Esophagus squamous epithelium (tissue), 5 donors: ENCODE measurements around the gene BTG2. TPM values are rescaled to one million over a fixed set of nuclear protein-coding genes. Genes with fewer than 3 reads are reported as not detected.

Experiments
- DNase-seq: peaks from one replicate; lab custom pipeline; 2025; lab: John Stamatoyannopoulos, UW
- H3K27ac ChIP-seq, 4 donors: fragments of 200-600 bp; sonication (generic); one replicate each; pipeline ENCODE4 v1.5.1; 2016 to 2019; ENCODE audit warnings: mild to moderate bottlenecking in 1 of 4
- H3K27me3 ChIP-seq, 4 donors: fragments of 200-600 bp; sonication (generic); 1 replicate in 3 of 4; 2 replicates in 1 of 4; pipeline versions ENCODE4 v1.5.1 to v1.6.0; 2017 to 2021; ENCODE audit warnings: antibody characterized with exemption in 1 of 4
- H3K36me3 ChIP-seq, 3 donors: fragments of 200-600 bp; sonication (generic); one replicate each; pipeline ENCODE4 v1.5.1; 2016 to 2019
- H3K4me1 ChIP-seq, 3 donors: fragments of 200-600 bp; sonication (generic); one replicate each; pipeline ENCODE4 v1.5.1; 2017 to 2019
- H3K4me3 ChIP-seq, 4 donors: fragments of 200-600 bp; sonication (generic); 1 replicate in 3 of 4; 2 replicates in 1 of 4; pipeline ENCODE4 v1.5.1; 2016 to 2019; ENCODE audit warnings: mild to moderate bottlenecking in 2 of 4, moderate library complexity in 1 of 4
- H3K9me3 ChIP-seq, 3 donors: fragments of 200-600 bp; sonication (generic); one replicate each; pipeline ENCODE4 v1.5.1; 2016 to 2019
- CTCF ChIP-seq, 6 experiments: fragments of 450-650 bp in 4 of 6; fragments of 200-600 bp in 2 of 6; sonication (generic) in 2 of 6; IDR thresholded peaks; one replicate each; pipeline ENCODE4 v1.5.1; 2016 to 2019; ENCODE audit warnings: antibody characterized with exemption in 6 of 6, mild to moderate bottlenecking in 4 of 6, moderate library complexity in 4 of 6
- POLR2A ChIP-seq, 4 donors: fragments of 450-650 bp; IDR thresholded peaks; one replicate each; pipeline ENCODE4 v1.6.1; 2017; ENCODE audit warnings: antibody characterized with exemption in 4 of 4, mild to moderate bottlenecking in 4 of 4, moderate library complexity in 3 of 4
- WGBS, 2 donors: methylation state at CpG; one replicate each; pipeline ENCODE4 v1.1.5; 2018; 5-methylcytosine and 5-hydroxymethylcytosine counted together
- intact Hi-C: fragments of 100-400 bp; cut with DNase I; formaldehyde crosslinking; loops from one replicate; pipeline ENCODE4 v1.15.0; 2022
- total RNA-seq, 4 donors: library from RNA; depleted of rRNA; stranded (reverse); fragments of >200 nt; gene quantifications; one replicate each; pipeline ENCODE4 v1.1.0, GENCODE V29; 2016
- donor health status: DM: yes; HTN: yes; CAD: no.

The BTG2 gene
- total RNA-seq, 4 donors from 2014 or later, result 29.7 to 46.2 (median 41.3) TPM

GRCh38 chr1:203335503-203335902 lies 30.2 kb downstream of the BTG2 start:
- intact Hi-C loops, result no loop called here
- WGBS, 2 donors, result 41 to 52% methylated on average over 4 of the region's 4 CpGs

GRCh38 chr1:203336097-203336496 lies 30.8 kb downstream of the BTG2 start:
- WGBS, 2 donors, result 25 to 33% methylated on average over 1 of the region's 1 CpG

More at GRCh38 chr1:203335503-203335902, 30.2 kb downstream of the BTG2 start:
- Histone ChIP-seq H3K27me3 (no peaks in the 10 kb centered on the region), H3K4me1 (peaks cover 0 to 50% (median 12%) of the 10 kb centered on the region in 3 donors), H3K27ac (peak overlapping the region in 3 of 4 donors; percentile 30 to 61 (median 32)), H3K4me3 (no peak overlapping the region), H3K9me3 (no peaks in the 10 kb centered on the region), H3K36me3 (no peaks in the 10 kb centered on the region)
- DNase-seq, result no peak
- no peak for TF ChIP-seq POLR2A (IDR thresholded peaks at IDR 0.05)
- no peak for TF ChIP-seq CTCF (IDR thresholded peaks at IDR 0.05)

DNA sequence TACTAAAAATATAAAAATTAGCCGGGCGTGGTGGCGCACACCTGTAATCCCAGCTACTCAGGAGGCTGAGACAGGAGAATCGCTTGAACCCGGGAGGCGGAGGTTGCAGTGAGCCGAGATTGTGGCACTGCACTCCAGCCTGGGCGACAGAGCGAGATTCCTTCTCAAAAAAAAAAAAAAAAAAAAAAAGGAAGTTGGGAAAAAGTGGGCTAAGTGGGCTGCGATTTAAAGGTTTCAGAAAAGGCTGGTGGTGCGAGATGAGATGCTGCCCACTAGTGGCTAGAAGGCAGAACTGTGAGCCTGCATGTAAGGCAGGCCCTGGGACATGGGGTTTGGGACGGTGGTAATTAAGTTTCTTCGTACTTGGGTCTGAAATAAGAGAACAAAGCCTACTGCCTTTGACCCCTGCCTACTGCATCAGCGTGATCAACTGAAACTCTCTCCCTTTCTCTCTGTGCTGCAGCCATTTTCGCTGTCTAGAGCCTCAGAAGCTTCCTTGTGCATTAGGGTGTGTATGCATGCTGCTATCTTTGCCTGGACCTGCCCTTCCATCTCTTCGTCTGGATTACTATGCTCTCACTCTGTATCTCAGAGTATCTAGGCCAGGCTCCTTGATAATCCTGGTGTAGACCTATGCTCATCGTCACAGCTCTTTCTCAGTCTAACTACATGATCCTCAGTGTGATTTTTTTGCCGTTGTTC lies 33.2 kb downstream of the BTG2 start:
- H3K4me3 ChIP-seq, result no peak overlapping the region
- no peaks in the 10 kb centered on the region for H3K9me3 ChIP-seq
- intact Hi-C loops, result no loop called here
- TF ChIP-seq CTCF (IDR thresholded peaks at IDR 0.05) (peak; percentile 91 to 95 (median 94)), POLR2A (IDR thresholded peaks at IDR 0.05) (no peak)
- 38 to 40% methylated on average over 14 to 16 of the region's 18 CpGs for WGBS, 2 donors
- H3K36me3 ChIP-seq, result no peaks in the 10 kb centered on the region
- peak overlapping the region in 3 of 4 donors; percentile 9 to 44 (median 37) for H3K27ac ChIP-seq
- no peak for DNase-seq
- peaks cover 0 to 3% (median 0%) of the 10 kb centered on the region in 4 donors for H3K27me3 ChIP-seq
- H3K4me1 ChIP-seq, result peaks cover 0 to 42% (median 12%) of the 10 kb centered on the region in 3 donors

More at GRCh38 chr1:203336097-203336496, 30.8 kb downstream of the BTG2 start:
- H3K27me3 ChIP-seq, result no peaks in the 10 kb centered on the region
- DNase-seq, result no peak
- peak overlapping the region in 2 of 4 donors; percentile 32 to 61 for H3K27ac ChIP-seq
- intact Hi-C loops, result loop anchor here (2.0 kb wide), 1 partner anchor 63 kb away; no protein-coding TSS in a partner anchor
- no peaks in the 10 kb centered on the region for H3K36me3 ChIP-seq
- TF ChIP-seq POLR2A (IDR thresholded peaks at IDR 0.05), result no peak
- TF ChIP-seq CTCF (IDR thresholded peaks at IDR 0.05), result no peak
- no peaks in the 10 kb centered on the region for H3K9me3 ChIP-seq
- H3K4me3 ChIP-seq, result no peak overlapping the region
- H3K4me1 ChIP-seq, result peaks cover 0 to 49% (median 12%) of the 10 kb centered on the region in 3 donors

- intact Hi-C loops, result loop anchor here (5.0 to 10.0 kb wide), 2 partner anchors 147 to 275 kb away; no protein-coding TSS in a partner anchor
- 16 to 18% methylated on average over 6 to 7 of the region's 7 CpGs for WGBS, 2 donors
Measured at GRCh38 chr1:203340112-203340790, 34.9 kb downstream of the BTG2 start.

More at GRCh38 chr1:203340112-203340790, 34.9 kb downstream of the BTG2 start:
- Histone ChIP-seq H3K27ac (peak overlapping the region in 2 of 4 donors; percentile 29 to 44), H3K36me3 (no peaks in the 10 kb centered on the region), H3K4me1 (peaks cover 0 to 40% (median 12%) of the 10 kb centered on the region in 3 donors), H3K27me3 (peaks cover 0 to 3% (median 0%) of the 10 kb centered on the region in 4 donors), H3K4me3 (no peak overlapping the region), H3K9me3 (no peaks in the 10 kb centered on the region)
- no peak for DNase-seq
- no peak for TF ChIP-seq POLR2A (IDR thresholded peaks at IDR 0.05)
- peak; percentile 75 to 95 (median 93) for TF ChIP-seq CTCF (IDR thresholded peaks at IDR 0.05)
